MCF 10A (cell line): ENCODE measurements around the gene ZNF618. TPM values are rescaled to one million over a fixed set of nuclear protein-coding genes. Genes with fewer than 3 reads are reported as not detected.

Experiments
- BruUV-seq: library from RNA; stranded (reverse); fragments of 400-500 nt; replicated peaks from 2 replicates; lab custom pipeline; 2021; lab: Mats Ljungman, UMichigan
- CTCF ChIA-PET: fragments of 300-600 bp; sonication (Branson Sonifier 250); formaldehyde crosslinking; extraction: SDS; loops from one replicate; lab custom pipeline; 2021; ENCODE audit warnings: antibody characterized with exemption, inconsistent platforms; lab: Yijun Ruan, JAX
- POLR2A ChIA-PET: fragments of 300-600, 350-650 bp; sonication (Branson Sonifier 250); formaldehyde crosslinking; extraction: SDS; loops from one replicate; lab custom pipeline; 2020; ENCODE audit warnings: antibody characterized with exemption, inconsistent platforms; lab: Yijun Ruan, JAX
- DNase-seq: peaks from one replicate; pipeline ENCODE4 v3.0.0-alpha.2; 2018; ENCODE audit not compliant: unreplicated experiment
- H3K27ac Mint-ChIP-seq: one replicate; pipeline ENCODE4 v1.8.0; 2022; ENCODE audit warnings: mild to moderate bottlenecking, low read depth, mixed read lengths; ENCODE audit not compliant: unreplicated experiment
- H3K27me3 Mint-ChIP-seq: one replicate; pipeline ENCODE4 v1.8.0; 2022; ENCODE audit warnings: mixed read lengths; ENCODE audit not compliant: insufficient read depth, unreplicated experiment
- H3K36me3 Mint-ChIP-seq: one replicate; pipeline ENCODE4 v1.8.0; 2022; ENCODE audit warnings: mild to moderate bottlenecking, moderate library complexity, mixed read lengths; ENCODE audit not compliant: insufficient read depth, unreplicated experiment
- H3K4me1 Mint-ChIP-seq: one replicate; pipeline ENCODE4 v1.8.0; 2022; ENCODE audit warnings: mixed read lengths; ENCODE audit not compliant: insufficient read depth, unreplicated experiment
- H3K4me3 Mint-ChIP-seq: one replicate; pipeline ENCODE4 v1.8.0; 2022; ENCODE audit warnings: mild to moderate bottlenecking, moderate library complexity, mixed read lengths; ENCODE audit not compliant: unreplicated experiment
- H3K9me3 Mint-ChIP-seq: one replicate; pipeline ENCODE4 v1.8.0; 2022; ENCODE audit warnings: mixed read lengths; ENCODE audit not compliant: unreplicated experiment
- intact Hi-C: fragments of 100-400 bp; cut with micrococcal nuclease; formaldehyde crosslinking; loops from 2 replicates; pipeline ENCODE4 v1.14.1; 2022
- total RNA-seq: library from RNA; stranded (reverse); gene quantifications from 2 replicates; pipeline ENCODE4 v1.2.3, GENCODE V29; 2022
- TF ChIP-seq, protein P1 (sequence below): fragments of 200-600 bp; IDR thresholded peaks from one replicate; pipeline ENCODE4 v1.8.0; 2022; ENCODE audit warnings: antibody characterized with exemption, mild to moderate bottlenecking; ENCODE audit not compliant: unreplicated experiment

The ZNF618 gene
- total RNA-seq, 1 experiment from 2014 or later, result 4.8 TPM

DNA sequence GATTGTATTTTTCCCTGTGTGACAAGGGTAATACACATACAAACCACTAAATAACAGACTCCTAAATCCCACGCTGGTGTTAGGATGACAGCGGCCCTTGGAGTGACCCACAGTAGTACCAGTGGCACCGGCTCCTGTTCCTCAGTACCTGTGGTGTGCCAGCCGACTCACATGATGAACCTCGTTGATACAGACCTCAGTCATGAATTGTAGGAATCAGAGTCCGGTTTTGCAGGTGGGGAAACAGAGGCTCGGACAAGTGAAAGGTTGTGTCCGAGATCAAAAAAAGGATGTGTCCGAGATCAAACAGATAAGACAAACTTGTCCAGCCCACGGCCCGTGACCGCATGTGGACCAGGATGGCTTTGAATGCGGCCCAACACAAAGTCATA lies 124.0 kb downstream of the ZNF618 start:
- ChIA-PET POLR2A (interaction anchor here (0.7 kb wide), 1 partner anchor 120 kb away, joined by 3 read pairs; no protein-coding TSS in a partner anchor), CTCF (no interaction called here)
- no peaks in the 10 kb centered on the region for H3K27me3 Mint-ChIP-seq
- H3K27ac Mint-ChIP-seq, result no peak overlapping the region
- intact Hi-C loops, result no loop called here
- no peaks in the 10 kb centered on the region for H3K36me3 Mint-ChIP-seq
- no peak overlapping the region for H3K4me3 Mint-ChIP-seq
- no TSS peak for BruUV-seq
- no peak for DNase-seq
- H3K4me1 Mint-ChIP-seq, result no peaks in the 10 kb centered on the region
- TF ChIP-seq, protein P1, sequence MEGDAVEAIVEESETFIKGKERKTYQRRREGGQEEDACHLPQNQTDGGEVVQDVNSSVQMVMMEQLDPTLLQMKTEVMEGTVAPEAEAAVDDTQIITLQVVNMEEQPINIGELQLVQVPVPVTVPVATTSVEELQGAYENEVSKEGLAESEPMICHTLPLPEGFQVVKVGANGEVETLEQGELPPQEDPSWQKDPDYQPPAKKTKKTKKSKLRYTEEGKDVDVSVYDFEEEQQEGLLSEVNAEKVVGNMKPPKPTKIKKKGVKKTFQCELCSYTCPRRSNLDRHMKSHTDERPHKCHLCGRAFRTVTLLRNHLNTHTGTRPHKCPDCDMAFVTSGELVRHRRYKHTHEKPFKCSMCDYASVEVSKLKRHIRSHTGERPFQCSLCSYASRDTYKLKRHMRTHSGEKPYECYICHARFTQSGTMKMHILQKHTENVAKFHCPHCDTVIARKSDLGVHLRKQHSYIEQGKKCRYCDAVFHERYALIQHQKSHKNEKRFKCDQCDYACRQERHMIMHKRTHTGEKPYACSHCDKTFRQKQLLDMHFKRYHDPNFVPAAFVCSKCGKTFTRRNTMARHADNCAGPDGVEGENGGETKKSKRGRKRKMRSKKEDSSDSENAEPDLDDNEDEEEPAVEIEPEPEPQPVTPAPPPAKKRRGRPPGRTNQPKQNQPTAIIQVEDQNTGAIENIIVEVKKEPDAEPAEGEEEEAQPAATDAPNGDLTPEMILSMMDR, result no peak
- H3K9me3 Mint-ChIP-seq, result no peaks in the 10 kb centered on the region

DNA sequence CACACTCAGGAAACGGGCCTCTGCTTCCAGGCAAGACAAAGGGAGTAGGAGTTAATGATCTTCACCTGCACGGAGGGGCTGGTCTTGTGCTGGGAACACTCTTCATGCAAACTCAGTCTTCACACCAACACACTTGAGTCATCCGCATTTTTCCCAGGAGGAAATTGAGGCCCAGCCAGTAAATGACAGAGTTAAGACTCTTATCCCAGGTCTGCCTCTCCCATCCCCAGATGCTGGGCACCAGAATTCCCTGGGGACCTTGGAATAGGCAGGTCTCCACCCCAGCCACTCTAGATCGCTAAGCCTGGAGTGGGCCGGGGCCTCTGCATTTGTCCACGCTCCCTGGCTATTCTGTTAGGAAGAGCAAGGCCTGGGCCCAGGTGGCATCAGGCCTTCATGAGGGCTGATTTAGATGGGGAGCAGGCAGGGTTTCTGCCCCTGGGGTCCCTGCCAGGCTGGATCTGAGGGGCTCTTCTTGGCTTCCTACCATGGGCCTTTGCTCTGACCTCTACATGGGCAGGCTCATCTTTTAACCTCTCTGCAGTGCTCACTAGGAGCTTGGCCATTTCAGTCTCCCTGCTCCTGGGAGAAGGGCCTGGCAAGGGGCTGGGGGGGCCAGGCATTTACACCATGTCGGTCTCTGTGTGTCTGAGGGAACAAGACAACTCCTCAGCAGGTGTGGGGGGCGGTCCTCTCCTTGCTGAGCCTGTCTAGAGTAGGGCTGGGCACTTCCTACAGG lies 124.7 kb downstream of the ZNF618 start:
- Mint-ChIP-seq H3K4me3 (no peak overlapping the region), H3K9me3 (no peaks in the 10 kb centered on the region), H3K27ac (no peak overlapping the region), H3K27me3 (no peaks in the 10 kb centered on the region), H3K36me3 (no peaks in the 10 kb centered on the region), H3K4me1 (no peaks in the 10 kb centered on the region)
- TF ChIP-seq, protein P1, result no peak
- intact Hi-C loops, result no loop called here
- no TSS peak for BruUV-seq
- ChIA-PET POLR2A (interaction anchor here (0.7 kb wide), 1 partner anchor 121 kb away, joined by 3 read pairs; no protein-coding TSS in a partner anchor), CTCF (no interaction called here)
- DNase-seq, result no peak

DNA sequence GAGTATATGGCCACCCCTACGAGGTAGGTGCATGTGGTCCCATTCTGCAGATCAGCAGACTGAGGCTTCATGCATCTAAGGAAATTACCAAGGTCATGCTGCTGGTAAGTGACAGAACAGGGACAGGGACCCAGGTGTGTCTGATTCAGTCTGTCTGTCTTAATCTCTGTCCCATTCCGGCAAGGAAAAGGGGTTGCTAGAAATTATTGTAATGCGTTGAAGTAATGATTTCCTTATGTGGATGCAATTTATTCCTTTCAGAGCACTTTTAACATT lies 125.2 kb downstream of the ZNF618 start:
- no peaks in the 10 kb centered on the region for H3K4me1 Mint-ChIP-seq
- no peaks in the 10 kb centered on the region for H3K36me3 Mint-ChIP-seq
- H3K4me3 Mint-ChIP-seq, result no peak overlapping the region
- CTCF ChIA-PET, result no interaction called here
- DNase-seq, result no peak
- H3K27ac Mint-ChIP-seq, result no peak overlapping the region
- intact Hi-C loops, result no loop called here
- H3K27me3 Mint-ChIP-seq, result no peaks in the 10 kb centered on the region
- BruUV-seq, result no TSS peak
- TF ChIP-seq, protein P1, result no peak
- H3K9me3 Mint-ChIP-seq, result no peaks in the 10 kb centered on the region
- POLR2A ChIA-PET, result no interaction called here

DNA sequence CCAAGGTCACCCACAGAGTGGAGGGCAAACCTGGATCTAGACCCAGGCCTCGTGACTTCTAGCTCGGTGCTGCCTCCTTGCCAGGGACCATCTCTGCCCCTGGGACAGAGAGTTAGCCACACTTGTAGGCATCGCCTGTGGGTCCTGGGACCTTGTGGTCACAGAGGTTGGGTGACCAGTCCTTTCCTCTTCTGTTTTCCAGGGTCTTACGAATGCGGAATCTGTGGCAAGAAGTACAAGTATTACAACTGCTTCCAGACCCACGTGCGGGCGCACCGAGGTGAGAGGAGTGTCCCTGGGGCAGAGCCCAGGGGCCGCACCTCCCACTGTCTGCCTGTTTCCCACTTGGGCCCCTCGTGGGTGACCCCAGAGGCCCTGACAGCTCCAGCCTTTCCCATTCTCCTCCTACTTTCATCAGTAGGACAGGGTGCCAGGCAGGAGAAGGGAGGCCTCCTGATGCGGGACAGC lies 125.7 kb downstream of the ZNF618 start:
- BruUV-seq, result no TSS peak
- POLR2A ChIA-PET, result no interaction called here
- Mint-ChIP-seq H3K27me3 (no peaks in the 10 kb centered on the region), H3K36me3 (no peaks in the 10 kb centered on the region), H3K27ac (no peak overlapping the region), H3K4me3 (no peak overlapping the region), H3K4me1 (no peaks in the 10 kb centered on the region), H3K9me3 (no peaks in the 10 kb centered on the region)
- intact Hi-C loops, result no loop called here
- no peak for DNase-seq
- CTCF ChIA-PET, result interaction anchor here (0.6 kb wide), 1 partner anchor 30 kb away, joined by 3 read pairs; no protein-coding TSS in a partner anchor
- TF ChIP-seq, protein P1, result no peak
